WERI-Rb-1 (cell line): ENCODE data around the gene RPEL1.
A peak's percentile ranks its signal among the peaks of the same experiment; 100 is the strongest.

ENCODE experiments used
- DNase-seq: peaks from one replicate; pipeline ENCODE4 v3.0.0-alpha.2; 2020
- H3K27ac ChIP-seq: fragments of 250-450 bp; sonication (Bioruptor Pico); 2 replicates; pipeline ENCODE4 v1.5.1; 2020; ENCODE audit warnings: mild to moderate bottlenecking, moderate library complexity
- H3K27me3 ChIP-seq: fragments of 250-450 bp; sonication (Bioruptor Pico); 2 replicates; pipeline ENCODE4 v1.5.1; 2021; ENCODE audit warnings: mild to moderate bottlenecking, low read depth, moderate library complexity; ENCODE audit not compliant: insufficient read depth, severe bottlenecking
- H3K36me3 ChIP-seq: fragments of 250-450 bp; sonication (Bioruptor Pico); 2 replicates; pipeline ENCODE4 v1.5.1; 2020; ENCODE audit warnings: mild to moderate bottlenecking, moderate library complexity
- H3K4me3 ChIP-seq: 2 replicates; pipeline ENCODE4 v1.5.1; 2011; ENCODE audit warnings: low read depth, mild to moderate bottlenecking, control low read depth, low read length
- H3K9me3 ChIP-seq: fragments of 250-450 bp; sonication (Bioruptor Pico); 2 replicates; pipeline ENCODE4 v1.5.1; 2021; ENCODE audit warnings: mild to moderate bottlenecking, moderate library complexity; ENCODE audit not compliant: severe bottlenecking
- TF ChIP-seq, protein P1 (sequence below): IDR thresholded peaks from 2 replicates; pipeline ENCODE4 v1.5.1; 2011; ENCODE audit warnings: low read depth, mild to moderate bottlenecking, control low read depth, inconsistent platforms, low read length

RPEL1 gene

DNA sequence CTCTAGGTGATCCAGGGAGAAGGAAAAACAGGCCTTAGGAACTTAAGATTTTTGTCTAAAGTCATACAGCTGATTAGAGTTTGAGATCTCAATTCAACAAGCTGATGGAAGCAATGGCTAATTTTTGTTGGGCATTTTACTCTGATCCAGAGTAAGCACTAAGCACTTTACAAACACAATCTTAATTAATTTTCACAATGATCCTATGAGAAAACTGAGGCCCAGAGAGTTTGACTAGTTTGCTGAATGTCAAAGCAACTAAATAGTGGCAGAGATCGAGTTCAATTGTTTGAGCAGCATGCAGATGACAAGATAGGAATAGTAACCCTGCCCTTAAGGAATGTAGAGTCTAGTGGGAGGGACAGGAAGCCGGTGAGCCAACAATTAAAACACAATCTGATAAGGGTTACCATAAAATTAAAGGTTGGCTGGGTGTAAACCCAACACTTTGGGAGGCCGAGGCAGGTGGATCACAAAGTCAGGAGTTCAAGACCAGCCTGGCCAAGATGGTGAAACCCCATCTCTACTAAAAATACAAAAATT lies 13.5 kb upstream of the RPEL1 start:
- no peaks in the 10 kb centered on the region for H3K36me3 ChIP-seq
- no peaks in the 10 kb centered on the region for H3K27me3 ChIP-seq
- H3K27ac ChIP-seq: no peak overlapping the region
- no peak overlapping the region for H3K4me3 ChIP-seq
- no peaks in the 10 kb centered on the region for H3K9me3 ChIP-seq
- TF ChIP-seq, protein P1, sequence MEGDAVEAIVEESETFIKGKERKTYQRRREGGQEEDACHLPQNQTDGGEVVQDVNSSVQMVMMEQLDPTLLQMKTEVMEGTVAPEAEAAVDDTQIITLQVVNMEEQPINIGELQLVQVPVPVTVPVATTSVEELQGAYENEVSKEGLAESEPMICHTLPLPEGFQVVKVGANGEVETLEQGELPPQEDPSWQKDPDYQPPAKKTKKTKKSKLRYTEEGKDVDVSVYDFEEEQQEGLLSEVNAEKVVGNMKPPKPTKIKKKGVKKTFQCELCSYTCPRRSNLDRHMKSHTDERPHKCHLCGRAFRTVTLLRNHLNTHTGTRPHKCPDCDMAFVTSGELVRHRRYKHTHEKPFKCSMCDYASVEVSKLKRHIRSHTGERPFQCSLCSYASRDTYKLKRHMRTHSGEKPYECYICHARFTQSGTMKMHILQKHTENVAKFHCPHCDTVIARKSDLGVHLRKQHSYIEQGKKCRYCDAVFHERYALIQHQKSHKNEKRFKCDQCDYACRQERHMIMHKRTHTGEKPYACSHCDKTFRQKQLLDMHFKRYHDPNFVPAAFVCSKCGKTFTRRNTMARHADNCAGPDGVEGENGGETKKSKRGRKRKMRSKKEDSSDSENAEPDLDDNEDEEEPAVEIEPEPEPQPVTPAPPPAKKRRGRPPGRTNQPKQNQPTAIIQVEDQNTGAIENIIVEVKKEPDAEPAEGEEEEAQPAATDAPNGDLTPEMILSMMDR: no peak
- no peak for DNase-seq

DNA sequence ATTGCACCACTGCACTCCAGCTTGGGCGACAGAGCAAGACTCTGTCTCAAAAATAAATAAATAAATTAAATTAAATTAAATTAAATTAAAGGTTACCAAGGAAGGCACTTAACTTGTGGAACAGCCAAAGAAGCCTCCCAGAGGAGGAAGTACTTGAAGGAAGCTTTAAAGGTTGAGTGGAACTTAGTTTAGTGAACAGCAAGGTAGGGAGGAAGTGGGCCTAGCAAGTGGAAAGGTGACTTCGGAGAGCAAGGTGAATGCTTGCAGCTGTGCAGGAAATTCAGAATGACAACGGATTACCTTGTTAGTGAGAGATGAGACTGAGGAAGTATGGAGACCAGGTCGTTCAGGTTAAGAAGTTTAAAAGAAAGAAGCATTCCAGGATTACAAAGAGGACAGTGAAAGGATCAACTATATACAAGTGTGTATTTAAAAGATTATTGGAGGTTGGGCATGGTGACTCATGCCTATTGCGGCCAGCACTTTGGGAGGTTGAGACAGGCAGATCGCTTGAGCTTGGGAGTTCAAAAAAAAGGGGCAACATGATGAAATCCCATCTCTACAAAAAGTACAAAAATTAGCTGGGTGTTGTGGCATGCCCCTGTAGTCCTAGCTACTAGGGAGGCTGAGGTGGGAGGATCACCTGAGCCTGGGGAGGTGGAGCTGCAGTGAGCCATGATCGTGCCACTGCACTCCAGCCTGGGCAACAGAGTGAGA lies 12.8 kb upstream of the RPEL1 start:
- peak; percentile 21 for DNase-seq
- no peak overlapping the region for H3K27ac ChIP-seq
- H3K9me3 ChIP-seq: no peaks in the 10 kb centered on the region
- no peaks in the 10 kb centered on the region for H3K27me3 ChIP-seq
- H3K36me3 ChIP-seq: no peaks in the 10 kb centered on the region
- TF ChIP-seq, protein P1: no peak
- H3K4me3 ChIP-seq: no peak overlapping the region

DNA sequence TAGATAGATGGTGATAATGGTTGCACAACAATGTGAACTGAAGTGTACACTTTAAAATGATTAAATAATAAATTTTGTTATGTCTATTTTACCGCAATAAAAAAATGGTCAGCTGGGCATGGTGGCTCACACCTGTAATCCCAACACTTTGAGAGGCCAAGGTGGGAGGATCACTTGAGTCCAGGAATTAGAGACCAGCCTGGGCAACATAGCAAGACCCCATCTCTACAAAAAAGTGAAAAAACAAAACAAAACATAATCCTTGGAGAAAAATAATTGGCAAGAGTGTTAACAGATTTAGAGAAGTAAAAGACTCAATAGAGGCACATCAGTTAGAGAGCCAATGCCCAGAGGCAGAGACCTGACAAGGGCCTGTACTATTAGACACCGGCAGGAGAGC lies 9.9 kb upstream of the RPEL1 start:
- no peaks in the 10 kb centered on the region for H3K36me3 ChIP-seq
- DNase-seq: no peak
- TF ChIP-seq, protein P1: no peak
- no peaks in the 10 kb centered on the region for H3K9me3 ChIP-seq
- H3K27me3 ChIP-seq: no peaks in the 10 kb centered on the region
- H3K4me3 ChIP-seq: no peak overlapping the region
- H3K27ac ChIP-seq: no peak overlapping the region

- peak; percentile 48 for DNase-seq
- TF ChIP-seq, protein P1: peak; percentile 55
- H3K9me3 ChIP-seq: no peaks in the 10 kb centered on the region
- H3K27ac ChIP-seq: no peak overlapping the region
- H3K36me3 ChIP-seq: no peaks in the 10 kb centered on the region
- H3K4me3 ChIP-seq: no peak overlapping the region
- no peaks in the 10 kb centered on the region for H3K27me3 ChIP-seq
Measured at GRCh38 chr10:103238506-103239252, 7.0 kb upstream of the RPEL1 start.

GRCh38 chr10:103241262-103242011 lies 4.2 kb upstream of the RPEL1 start:
- Histone ChIP-seq H3K9me3 (no peaks in the 10 kb centered on the region), H3K27me3 (no peaks in the 10 kb centered on the region), H3K27ac (no peak overlapping the region), H3K4me3 (no peak overlapping the region), H3K36me3 (no peaks in the 10 kb centered on the region)
- no peak for DNase-seq
- TF ChIP-seq, protein P1: no peak
